ENCODE results near the gene ZNF224. TPM values are rescaled to one million over a fixed set of nuclear protein-coding genes. Genes with fewer than 3 reads are reported as not detected.
"Not testable (repeated sequence)": the region's sequence is repeated elsewhere in the genome, so short reads cannot be mapped to it uniquely, and the experiment has no call there.

ZNF224 gene
- total and polyA plus RNA-seq, 10 of the 15 experiments (the other 5 are each of a cell fraction or from before 2014, with no cell fraction given), result 6.8 to 39.4 (median 17.2) TPM

DNA sequence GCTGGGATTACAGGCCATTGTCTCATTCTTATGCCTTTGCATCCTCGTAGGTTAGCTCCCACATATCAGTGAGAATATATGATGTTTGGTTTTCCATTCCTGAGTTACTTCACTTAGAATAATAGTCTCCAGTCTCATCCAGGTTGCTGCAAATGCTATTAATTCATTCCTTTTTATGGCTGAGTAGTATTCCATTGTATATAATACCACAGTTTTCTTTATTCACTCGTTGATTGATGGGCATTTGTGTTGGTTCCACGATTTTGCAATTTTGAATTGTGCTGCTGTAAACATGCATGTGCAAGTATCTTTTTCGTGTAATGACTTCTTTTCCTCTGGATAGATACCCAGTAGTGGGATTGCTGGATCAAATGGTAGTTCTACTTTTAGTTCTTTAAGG lies 27.0 kb downstream of the ZNF224 start:
- CTCF ChIA-PET; DNase-seq (ENCODE audit: low read depth, low spot score); in situ Hi-C loops (cut with MboI); H3K4me3 ChIP-seq; H3K9ac ChIP-seq (ENCODE audit: control insufficient read depth, insufficient read depth, low read length); H3K27me3 ChIP-seq (replicated peaks in 1 of 2; ENCODE audit: control insufficient read depth in 2 of 2, insufficient read depth in 2 of 2, low read length in 1 of 2); H3K27ac ChIP-seq (ENCODE audit: control insufficient read depth, insufficient read depth); POLR2A ChIA-PET; SMC1A ChIA-PET (ENCODE audit: uncharacterized antibody, unreplicated experiment); RAD21 ChIA-PET (ENCODE audit: unreplicated experiment); H3K4me2 ChIP-seq (ENCODE audit: control insufficient read depth, insufficient read depth); H3K79me2 ChIP-seq (ENCODE audit: control insufficient read depth, insufficient read depth, low read length); BruUV-seq (replicated peaks); ATAC-seq; H4K20me1 ChIP-seq (ENCODE audit: control insufficient read depth, insufficient read depth); H3K9me3 ChIP-seq (replicated peaks; ENCODE audit: control insufficient read depth, insufficient read depth, low read length); H2AFZ ChIP-seq (ENCODE audit: control insufficient read depth, low read depth, low read length); intact Hi-C loops (cut with micrococcal nuclease; ENCODE audit: unreplicated experiment); FAIRE-seq; H3K4me1 ChIP-seq (ENCODE audit: control insufficient read depth, insufficient read depth, low read length): not testable (repeated sequence)
- WGBS (ENCODE audit: insufficient coverage, insufficient replicate concordance, low lambda C conversion rate, missing lambda C conversion rate), result 88% methylated on average over 4 of the region's 4 CpGs
- peaks cover 2 to 12% of the 10 kb centered on the region in 2 experiments for H3K36me3 ChIP-seq (ENCODE audit: control insufficient read depth in 2 of 2, insufficient read depth in 2 of 2, low read length in 1 of 2)

DNA sequence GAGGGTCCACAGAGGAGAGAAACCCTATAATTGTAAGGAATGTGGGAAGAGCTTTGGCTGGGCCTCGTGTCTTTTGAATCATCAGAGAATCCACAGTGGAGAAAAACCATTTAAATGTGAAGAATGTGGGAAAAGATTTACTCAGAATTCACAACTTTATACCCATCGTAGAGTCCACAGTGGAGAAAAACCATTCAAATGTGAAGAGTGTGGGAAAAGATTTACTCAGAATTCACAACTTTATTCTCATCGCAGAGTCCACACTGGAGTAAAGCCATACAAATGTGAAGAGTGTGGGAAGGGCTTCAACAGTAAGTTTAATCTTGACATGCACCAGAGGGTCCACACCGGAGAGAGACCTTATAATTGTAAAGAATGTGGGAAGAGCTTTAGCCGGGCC lies 37.8 kb downstream of the ZNF224 start:
- Histone ChIP-seq H3K27me3 (replicated peaks in 1 of 2; ENCODE audit: control insufficient read depth in 2 of 2, insufficient read depth in 2 of 2, low read length in 1 of 2) (no peaks in the 10 kb centered on the region), H3K79me2 (ENCODE audit: control insufficient read depth, insufficient read depth, low read length) (no peaks in the 10 kb centered on the region), H3K4me1 (ENCODE audit: control insufficient read depth, insufficient read depth, low read length) (no peaks in the 10 kb centered on the region), H3K4me2 (ENCODE audit: control insufficient read depth, insufficient read depth) (no peak overlapping the region), H2AFZ (ENCODE audit: control insufficient read depth, low read depth, low read length) (no peak overlapping the region), H4K20me1 (ENCODE audit: control insufficient read depth, insufficient read depth) (no peaks in the 10 kb centered on the region), H3K9ac (ENCODE audit: control insufficient read depth, insufficient read depth, low read length) (no peak overlapping the region), H3K9me3 (replicated peaks; ENCODE audit: control insufficient read depth, insufficient read depth, low read length) (peaks cover 8% of the 10 kb centered on the region), H3K27ac (ENCODE audit: control insufficient read depth, insufficient read depth) (no peak overlapping the region), H3K36me3 (ENCODE audit: control insufficient read depth in 2 of 2, insufficient read depth in 2 of 2, low read length in 1 of 2) (peaks cover 2 to 12% of the 10 kb centered on the region in 2 experiments; a peak in 3 of 4 replicates), H3K4me3 (no peak overlapping the region)
- DNase-seq (ENCODE audit: low read depth, low spot score) (no peak), ATAC-seq (no peak), FAIRE-seq (no peak)
- SMC1A ChIA-PET (ENCODE audit: uncharacterized antibody, unreplicated experiment), result no interaction called here
- WGBS (ENCODE audit: insufficient coverage, insufficient replicate concordance, low lambda C conversion rate, missing lambda C conversion rate), result 86% methylated on average over 5 of the region's 5 CpGs
- BruUV-seq (replicated peaks), result no TSS peak
- CTCF ChIA-PET, result no interaction called here
- RAD21 ChIA-PET (ENCODE audit: unreplicated experiment), result no interaction called here
- intact Hi-C loops (cut with micrococcal nuclease; ENCODE audit: unreplicated experiment), result no loop called here
- POLR2A ChIA-PET, result no interaction called here
- in situ Hi-C loops (cut with MboI), result no loop called here
- no peak for TF ChIP-seq BMI1 (IDR thresholded peaks at IDR 0.05; ENCODE audit: borderline replicate concordance)
- TF ChIP-seq NFYA (IDR thresholded peaks at IDR 0.05; ENCODE audit: borderline replicate concordance, low read depth, low read length), result no peak
- no peak for TF ChIP-seq SIN3A (IDR thresholded peaks at IDR 0.05; ENCODE audit: low read depth, low read length)
- no peak for TF ChIP-seq CBFB (IDR thresholded peaks at IDR 0.05; ENCODE audit: low read depth)
- TF ChIP-seq, protein P1, sequence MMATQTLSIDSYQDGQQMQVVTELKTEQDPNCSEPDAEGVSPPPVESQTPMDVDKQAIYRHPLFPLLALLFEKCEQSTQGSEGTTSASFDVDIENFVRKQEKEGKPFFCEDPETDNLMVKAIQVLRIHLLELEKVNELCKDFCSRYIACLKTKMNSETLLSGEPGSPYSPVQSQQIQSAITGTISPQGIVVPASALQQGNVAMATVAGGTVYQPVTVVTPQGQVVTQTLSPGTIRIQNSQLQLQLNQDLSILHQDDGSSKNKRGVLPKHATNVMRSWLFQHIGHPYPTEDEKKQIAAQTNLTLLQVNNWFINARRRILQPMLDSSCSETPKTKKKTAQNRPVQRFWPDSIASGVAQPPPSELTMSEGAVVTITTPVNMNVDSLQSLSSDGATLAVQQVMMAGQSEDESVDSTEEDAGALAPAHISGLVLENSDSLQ (IDR thresholded peaks at IDR 0.05), result no peak
- TF ChIP-seq PAX8 (IDR thresholded peaks at IDR 0.05), result no peak
- no peak for TF ChIP-seq JUND (IDR thresholded peaks at IDR 0.05; ENCODE audit: low read depth, low read length)
- TF ChIP-seq NR2F1 (conservative IDR thresholded peaks at IDR 0.05), result no peak
- no peak for TF ChIP-seq BRCA1 (IDR thresholded peaks at IDR 0.05; ENCODE audit: low read depth, low read length)
- TF ChIP-seq HCFC1 (IDR thresholded peaks at IDR 0.05; ENCODE audit: low read length), result no peak
- TF ChIP-seq, protein P2, sequence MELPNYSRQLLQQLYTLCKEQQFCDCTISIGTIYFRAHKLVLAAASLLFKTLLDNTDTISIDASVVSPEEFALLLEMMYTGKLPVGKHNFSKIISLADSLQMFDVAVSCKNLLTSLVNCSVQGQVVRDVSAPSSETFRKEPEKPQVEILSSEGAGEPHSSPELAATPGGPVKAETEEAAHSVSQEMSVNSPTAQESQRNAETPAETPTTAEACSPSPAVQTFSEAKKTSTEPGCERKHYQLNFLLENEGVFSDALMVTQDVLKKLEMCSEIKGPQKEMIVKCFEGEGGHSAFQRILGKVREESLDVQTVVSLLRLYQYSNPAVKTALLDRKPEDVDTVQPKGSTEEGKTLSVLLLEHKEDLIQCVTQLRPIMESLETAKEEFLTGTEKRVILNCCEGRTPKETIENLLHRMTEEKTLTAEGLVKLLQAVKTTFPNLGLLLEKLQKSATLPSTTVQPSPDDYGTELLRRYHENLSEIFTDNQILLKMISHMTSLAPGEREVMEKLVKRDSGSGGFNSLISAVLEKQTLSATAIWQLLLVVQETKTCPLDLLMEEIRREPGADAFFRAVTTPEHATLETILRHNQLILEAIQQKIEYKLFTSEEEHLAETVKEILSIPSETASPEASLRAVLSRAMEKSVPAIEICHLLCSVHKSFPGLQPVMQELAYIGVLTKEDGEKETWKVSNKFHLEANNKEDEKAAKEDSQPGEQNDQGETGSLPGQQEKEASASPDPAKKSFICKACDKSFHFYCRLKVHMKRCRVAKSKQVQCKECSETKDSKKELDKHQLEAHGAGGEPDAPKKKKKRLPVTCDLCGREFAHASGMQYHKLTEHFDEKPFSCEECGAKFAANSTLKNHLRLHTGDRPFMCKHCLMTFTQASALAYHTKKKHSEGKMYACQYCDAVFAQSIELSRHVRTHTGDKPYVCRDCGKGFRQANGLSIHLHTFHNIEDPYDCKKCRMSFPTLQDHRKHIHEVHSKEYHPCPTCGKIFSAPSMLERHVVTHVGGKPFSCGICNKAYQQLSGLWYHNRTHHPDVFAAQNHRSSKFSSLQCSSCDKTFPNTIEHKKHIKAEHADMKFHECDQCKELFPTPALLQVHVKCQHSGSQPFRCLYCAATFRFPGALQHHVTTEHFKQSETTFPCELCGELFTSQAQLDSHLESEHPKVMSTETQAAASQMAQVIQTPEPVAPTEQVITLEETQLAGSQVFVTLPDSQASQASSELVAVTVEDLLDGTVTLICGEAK (IDR thresholded peaks at IDR 0.05; ENCODE audit: borderline replicate concordance), result no peak
